ENCODE results near the gene BACH2. TPM values are rescaled to one million over a fixed set of nuclear protein-coding genes. Genes with fewer than 3 reads are reported as not detected.
A peak's percentile ranks its signal among the peaks of the same experiment; 100 is the strongest.

BACH2 gene

DNA sequence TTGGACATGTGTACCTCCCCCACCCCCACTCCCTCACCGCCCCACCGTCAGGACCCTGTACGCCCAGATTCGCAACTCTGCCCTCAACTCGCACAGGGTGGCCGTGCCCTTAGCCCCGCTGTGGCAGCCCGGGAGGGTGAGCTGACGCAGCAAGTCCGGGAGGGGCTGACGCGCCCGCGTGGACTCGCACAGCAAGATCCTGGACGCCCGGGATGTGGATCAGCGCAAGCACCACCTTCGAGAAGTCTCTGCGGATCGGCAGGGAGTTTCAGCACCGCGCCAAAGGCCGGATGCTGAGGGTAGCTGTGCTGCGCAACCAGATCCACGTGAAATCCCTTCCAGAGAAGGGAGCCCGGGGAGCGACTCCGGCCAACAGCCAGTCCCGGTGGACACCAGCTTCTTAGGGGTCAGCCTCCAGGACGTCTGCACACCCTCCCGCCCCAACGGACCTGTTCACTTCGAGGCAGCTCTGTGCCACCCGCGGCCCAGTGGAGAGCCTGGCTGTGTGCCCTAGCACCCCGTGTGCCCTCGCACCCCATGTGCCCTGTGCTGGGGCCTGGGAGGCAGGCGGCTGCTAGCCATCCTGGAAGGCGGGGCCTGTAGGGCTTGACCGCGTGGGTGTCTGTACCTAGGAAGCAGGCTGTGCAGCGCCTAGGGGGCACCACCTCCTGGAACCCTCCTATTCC lies 409.0 kb downstream of the BACH2 start:
- peaks cover 9% of the 10 kb centered on the region for H3K27me3 ChIP-seq (ENCODE audit: insufficient read depth, poor library complexity, severe bottlenecking)
- H3K27ac ChIP-seq (replicated peaks): no peak overlapping the region
- TF ChIP-seq, protein P1, sequence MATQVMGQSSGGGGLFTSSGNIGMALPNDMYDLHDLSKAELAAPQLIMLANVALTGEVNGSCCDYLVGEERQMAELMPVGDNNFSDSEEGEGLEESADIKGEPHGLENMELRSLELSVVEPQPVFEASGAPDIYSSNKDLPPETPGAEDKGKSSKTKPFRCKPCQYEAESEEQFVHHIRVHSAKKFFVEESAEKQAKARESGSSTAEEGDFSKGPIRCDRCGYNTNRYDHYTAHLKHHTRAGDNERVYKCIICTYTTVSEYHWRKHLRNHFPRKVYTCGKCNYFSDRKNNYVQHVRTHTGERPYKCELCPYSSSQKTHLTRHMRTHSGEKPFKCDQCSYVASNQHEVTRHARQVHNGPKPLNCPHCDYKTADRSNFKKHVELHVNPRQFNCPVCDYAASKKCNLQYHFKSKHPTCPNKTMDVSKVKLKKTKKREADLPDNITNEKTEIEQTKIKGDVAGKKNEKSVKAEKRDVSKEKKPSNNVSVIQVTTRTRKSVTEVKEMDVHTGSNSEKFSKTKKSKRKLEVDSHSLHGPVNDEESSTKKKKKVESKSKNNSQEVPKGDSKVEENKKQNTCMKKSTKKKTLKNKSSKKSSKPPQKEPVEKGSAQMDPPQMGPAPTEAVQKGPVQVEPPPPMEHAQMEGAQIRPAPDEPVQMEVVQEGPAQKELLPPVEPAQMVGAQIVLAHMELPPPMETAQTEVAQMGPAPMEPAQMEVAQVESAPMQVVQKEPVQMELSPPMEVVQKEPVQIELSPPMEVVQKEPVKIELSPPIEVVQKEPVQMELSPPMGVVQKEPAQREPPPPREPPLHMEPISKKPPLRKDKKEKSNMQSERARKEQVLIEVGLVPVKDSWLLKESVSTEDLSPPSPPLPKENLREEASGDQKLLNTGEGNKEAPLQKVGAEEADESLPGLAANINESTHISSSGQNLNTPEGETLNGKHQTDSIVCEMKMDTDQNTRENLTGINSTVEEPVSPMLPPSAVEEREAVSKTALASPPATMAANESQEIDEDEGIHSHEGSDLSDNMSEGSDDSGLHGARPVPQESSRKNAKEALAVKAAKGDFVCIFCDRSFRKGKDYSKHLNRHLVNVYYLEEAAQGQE (IDR thresholded peaks at IDR 0.05; ENCODE audit: insufficient replicate concordance, low read depth): no peak
- TF ChIP-seq, protein P2, sequence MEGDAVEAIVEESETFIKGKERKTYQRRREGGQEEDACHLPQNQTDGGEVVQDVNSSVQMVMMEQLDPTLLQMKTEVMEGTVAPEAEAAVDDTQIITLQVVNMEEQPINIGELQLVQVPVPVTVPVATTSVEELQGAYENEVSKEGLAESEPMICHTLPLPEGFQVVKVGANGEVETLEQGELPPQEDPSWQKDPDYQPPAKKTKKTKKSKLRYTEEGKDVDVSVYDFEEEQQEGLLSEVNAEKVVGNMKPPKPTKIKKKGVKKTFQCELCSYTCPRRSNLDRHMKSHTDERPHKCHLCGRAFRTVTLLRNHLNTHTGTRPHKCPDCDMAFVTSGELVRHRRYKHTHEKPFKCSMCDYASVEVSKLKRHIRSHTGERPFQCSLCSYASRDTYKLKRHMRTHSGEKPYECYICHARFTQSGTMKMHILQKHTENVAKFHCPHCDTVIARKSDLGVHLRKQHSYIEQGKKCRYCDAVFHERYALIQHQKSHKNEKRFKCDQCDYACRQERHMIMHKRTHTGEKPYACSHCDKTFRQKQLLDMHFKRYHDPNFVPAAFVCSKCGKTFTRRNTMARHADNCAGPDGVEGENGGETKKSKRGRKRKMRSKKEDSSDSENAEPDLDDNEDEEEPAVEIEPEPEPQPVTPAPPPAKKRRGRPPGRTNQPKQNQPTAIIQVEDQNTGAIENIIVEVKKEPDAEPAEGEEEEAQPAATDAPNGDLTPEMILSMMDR (IDR thresholded peaks at IDR 0.05; ENCODE audit: insufficient read depth, low read length): no peak
- no peak for TF ChIP-seq GABPA (IDR thresholded peaks at IDR 0.05; ENCODE audit: low read depth)
- no peak for TF ChIP-seq SPI1 (IDR thresholded peaks at IDR 0.05; ENCODE audit: borderline replicate concordance, low read depth)
- no peak for TF ChIP-seq POLR2AphosphoS5 (IDR thresholded peaks at IDR 0.05; ENCODE audit: low read depth)
- peak; percentile 5 to 7 for DNase-seq (ENCODE audit: low read depth in 1 of 2, low spot score in 1 of 2)
- no peak overlapping the region for H3K4me3 ChIP-seq (replicated peaks; ENCODE audit: insufficient read depth, low read length)

DNA sequence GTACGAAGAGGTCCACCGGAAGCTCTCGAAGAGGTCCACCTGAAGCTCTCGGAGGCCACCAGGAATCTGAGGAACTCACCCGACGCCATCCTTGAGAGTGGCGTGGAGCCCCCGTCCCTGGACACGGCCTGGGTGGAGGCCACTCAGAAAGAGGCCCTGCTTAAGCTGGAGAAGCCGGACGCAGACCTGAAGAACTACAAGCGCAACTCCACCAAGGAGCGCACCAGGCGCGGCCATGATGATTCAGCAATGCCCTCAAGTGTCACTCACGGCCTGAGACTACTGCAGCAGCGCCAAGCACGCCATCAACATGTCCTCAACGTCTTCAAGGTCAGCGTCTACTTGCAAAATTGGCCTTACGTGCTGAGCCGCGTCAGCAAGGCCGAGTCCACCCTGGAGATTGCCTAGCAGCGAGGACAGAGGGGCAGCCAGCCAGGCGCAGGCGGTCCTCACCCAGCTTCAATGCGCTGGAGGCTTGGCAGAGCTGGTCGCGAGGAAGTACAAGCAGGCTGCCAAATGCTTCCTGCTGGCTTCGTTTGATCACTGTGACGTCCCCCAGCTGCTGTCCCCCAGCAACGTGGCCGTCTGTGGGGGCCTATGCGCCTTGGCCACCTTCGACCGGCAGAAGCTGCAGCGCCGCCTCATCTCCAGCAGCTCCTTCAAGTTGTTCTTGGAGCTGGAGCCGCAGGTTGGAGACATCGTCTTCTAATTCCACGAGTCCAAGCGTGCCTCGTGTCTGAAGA lies 410.1 kb downstream of the BACH2 start:
- DNase-seq (ENCODE audit: low read depth in 1 of 2, low spot score in 1 of 2): no peak
- Histone ChIP-seq H3K4me3 (replicated peaks; ENCODE audit: insufficient read depth, low read length) (no peak overlapping the region), H3K27ac (replicated peaks) (no peak overlapping the region), H3K27me3 (ENCODE audit: insufficient read depth, poor library complexity, severe bottlenecking) (peaks cover 9% of the 10 kb centered on the region)
- TF ChIP-seq, protein P1 (IDR thresholded peaks at IDR 0.05; ENCODE audit: insufficient replicate concordance, low read depth): no peak
- TF ChIP-seq GABPA (IDR thresholded peaks at IDR 0.05; ENCODE audit: low read depth): no peak
- TF ChIP-seq POLR2AphosphoS5 (IDR thresholded peaks at IDR 0.05; ENCODE audit: low read depth): no peak
- no peak for TF ChIP-seq SPI1 (IDR thresholded peaks at IDR 0.05; ENCODE audit: borderline replicate concordance, low read depth)
- TF ChIP-seq, protein P2 (IDR thresholded peaks at IDR 0.05; ENCODE audit: insufficient read depth, low read length): no peak

Small RNAs within 50 kb of the gene (microRNA-seq; reads per million reads assigned to microRNA genes)
- gene MIR4464: not detected
